Body of pancreas (tissue), 4 donors: ENCODE measurements around the gene EYA2. TPM values are rescaled to one million over a fixed set of nuclear protein-coding genes. Genes with fewer than 3 reads are reported as not detected.

ENCODE experiments used
- ATAC-seq: fragments of 150-250 bp; one replicate; pipeline ENCODE4 v1.9.1; 2016
- DNase-seq, 4 donors: peaks; one replicate each; pipeline ENCODE4 v3.0.0-alpha.2; 2019
- H3K27ac ChIP-seq, 4 donors: fragments of 200-600 bp; sonication (generic); 1 replicate in 3 of 4; 2 replicates in 1 of 4; pipeline versions ENCODE4 v1.5.1 to v1.6.1; 2016 to 2019; ENCODE audit warnings: mild to moderate bottlenecking in 1 of 4, mixed read lengths in 1 of 4, moderate library complexity in 1 of 4
- H3K27me3 ChIP-seq, 2 donors: fragments of 200-600 bp; sonication (generic); one replicate each; pipeline ENCODE4 v1.6.0; 2016; ENCODE audit warnings: mild to moderate bottlenecking in 1 of 2
- H3K36me3 ChIP-seq, 2 donors: fragments of 200-600 bp; sonication (generic); replicated peaks in 1 of 2; 2 replicates each; pipeline ENCODE4 v1.5.1; 2016; ENCODE audit warnings: low read depth in 2 of 2; ENCODE audit not compliant: insufficient read depth in 1 of 2
- H3K4me1 ChIP-seq: fragments of 200-600 bp; sonication (generic); one replicate; pipeline ENCODE4 v1.6.0; 2016
- H3K4me3 ChIP-seq, 2 donors: fragments of 200-600 bp; sonication (generic); 1 replicate in 1 of 2; 2 replicates in 1 of 2; pipeline ENCODE4 v1.5.1; 2016 to 2019
- H3K9me3 ChIP-seq, 3 donors: fragments of 200-600 bp; sonication (generic); 1 replicate in 2 of 3; 2 replicates in 1 of 3; pipeline ENCODE4 v1.5.1; 2016
- POLR2A ChIP-seq, 3 donors: fragments of 450-650 bp; IDR thresholded peaks; one replicate each; pipeline ENCODE4 v1.6.1; 2016; ENCODE audit warnings: antibody characterized with exemption in 3 of 3, mild to moderate bottlenecking in 2 of 3
- WGBS, 2 donors: methylation state at CpG; one replicate each; pipeline ENCODE4 v1.1.5; 2017; 5-methylcytosine and 5-hydroxymethylcytosine counted together
- intact Hi-C: fragments of 100-400 bp; cut with DNase I; formaldehyde crosslinking; loops from one replicate; pipeline ENCODE4 v1.15.1; 2023
- total RNA-seq, 2 donors: library from RNA; depleted of rRNA; stranded (reverse); fragments of >200 nt; gene quantifications; one replicate each; pipeline ENCODE4 v1.1.0, GENCODE V29; 2016
- TF ChIP-seq, protein P1 (sequence below), 7 experiments: fragments of 450-650 bp in 4 of 7; fragments of 200-600 bp in 3 of 7; sonication (generic) in 3 of 7; IDR thresholded peaks; one replicate each; pipeline ENCODE4 v1.5.1; 2016 to 2019; ENCODE audit warnings: antibody characterized with exemption in 7 of 7

EYA2 gene
- total RNA-seq, 2 donors from 2014 or later = 0.52 to 3.6 TPM

DNA sequence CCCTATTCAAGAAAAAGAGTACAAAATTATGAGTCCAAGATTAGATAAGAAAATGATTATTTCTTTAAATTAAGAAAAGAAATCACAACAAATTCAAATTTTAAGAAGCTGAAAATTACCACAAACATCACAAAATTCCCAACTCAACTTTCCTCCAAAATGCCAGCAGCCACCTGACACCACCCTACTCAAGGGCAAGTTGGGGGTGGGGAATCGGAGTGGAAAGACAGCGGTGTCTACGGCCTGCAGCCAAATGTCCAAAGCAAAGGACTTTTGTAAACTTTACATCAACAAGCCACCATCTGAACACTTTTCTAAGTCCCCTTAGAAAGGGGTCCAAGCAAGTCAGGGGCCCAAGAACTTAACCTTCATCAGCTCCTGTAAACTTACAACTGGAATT lies 1.6 kb upstream of the EYA2 start:
- H3K9me3 ChIP-seq = peaks cover 0 to 4% (median 0%) of the 10 kb centered on the region in 3 donors
- no peaks in the 10 kb centered on the region for H3K4me1 ChIP-seq
- H3K36me3 ChIP-seq = no peaks in the 10 kb centered on the region
- DNase-seq = no peak
- no peak for TF ChIP-seq POLR2A (IDR thresholded peaks at IDR 0.05)
- TF ChIP-seq, protein P1, sequence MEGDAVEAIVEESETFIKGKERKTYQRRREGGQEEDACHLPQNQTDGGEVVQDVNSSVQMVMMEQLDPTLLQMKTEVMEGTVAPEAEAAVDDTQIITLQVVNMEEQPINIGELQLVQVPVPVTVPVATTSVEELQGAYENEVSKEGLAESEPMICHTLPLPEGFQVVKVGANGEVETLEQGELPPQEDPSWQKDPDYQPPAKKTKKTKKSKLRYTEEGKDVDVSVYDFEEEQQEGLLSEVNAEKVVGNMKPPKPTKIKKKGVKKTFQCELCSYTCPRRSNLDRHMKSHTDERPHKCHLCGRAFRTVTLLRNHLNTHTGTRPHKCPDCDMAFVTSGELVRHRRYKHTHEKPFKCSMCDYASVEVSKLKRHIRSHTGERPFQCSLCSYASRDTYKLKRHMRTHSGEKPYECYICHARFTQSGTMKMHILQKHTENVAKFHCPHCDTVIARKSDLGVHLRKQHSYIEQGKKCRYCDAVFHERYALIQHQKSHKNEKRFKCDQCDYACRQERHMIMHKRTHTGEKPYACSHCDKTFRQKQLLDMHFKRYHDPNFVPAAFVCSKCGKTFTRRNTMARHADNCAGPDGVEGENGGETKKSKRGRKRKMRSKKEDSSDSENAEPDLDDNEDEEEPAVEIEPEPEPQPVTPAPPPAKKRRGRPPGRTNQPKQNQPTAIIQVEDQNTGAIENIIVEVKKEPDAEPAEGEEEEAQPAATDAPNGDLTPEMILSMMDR (IDR thresholded peaks at IDR 0.05) = no peak
- no peaks in the 10 kb centered on the region for H3K27me3 ChIP-seq
- no peak overlapping the region for H3K4me3 ChIP-seq
- WGBS, 2 donors = 70 to 74% methylated on average over 3 of the region's 3 CpGs
- intact Hi-C loops = no loop called here
- no peak overlapping the region for H3K27ac ChIP-seq
- ATAC-seq = no peak

DNA sequence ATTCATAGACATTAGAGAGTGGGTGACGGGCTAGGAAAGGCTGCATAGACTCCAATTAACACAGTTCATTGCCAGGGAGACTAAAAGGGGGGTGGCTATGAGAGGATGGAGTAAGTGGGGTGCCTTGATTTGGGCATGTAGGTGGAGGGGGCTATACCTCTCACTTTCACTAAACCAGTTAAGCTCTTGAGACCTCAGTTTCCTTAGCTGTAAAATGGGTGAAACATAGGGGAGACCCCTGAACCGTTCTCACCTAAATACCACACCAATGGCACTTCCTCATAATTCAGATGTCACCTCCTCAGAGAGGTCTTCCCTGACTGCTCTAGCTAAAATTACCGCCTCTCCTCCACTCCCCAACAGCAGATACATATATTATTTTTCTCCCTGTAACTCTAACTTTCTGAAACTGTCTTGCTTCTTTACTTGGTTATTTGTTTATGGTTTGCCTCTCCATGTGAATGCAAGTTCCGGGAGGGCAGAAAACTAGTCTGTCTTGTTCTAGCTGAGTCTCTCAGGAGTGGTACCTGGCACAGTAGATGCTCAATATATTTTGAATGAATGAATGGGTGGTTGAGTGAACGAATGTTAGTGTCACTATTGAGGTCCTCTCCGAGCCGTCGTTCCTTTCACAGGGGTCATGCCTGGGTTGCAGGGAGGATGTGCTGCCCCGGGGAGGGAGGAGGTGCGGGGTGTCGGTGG lies 615 bp upstream of the EYA2 start:
- no peak for TF ChIP-seq POLR2A (IDR thresholded peaks at IDR 0.05)
- TF ChIP-seq, protein P1 (IDR thresholded peaks at IDR 0.05) = no peak
- ATAC-seq (no peak), DNase-seq (no peak)
- Histone ChIP-seq H3K4me1 (no peaks in the 10 kb centered on the region), H3K27ac (no peak overlapping the region), H3K4me3 (no peak overlapping the region), H3K36me3 (no peaks in the 10 kb centered on the region), H3K27me3 (no peaks in the 10 kb centered on the region), H3K9me3 (peaks cover 0 to 4% (median 0%) of the 10 kb centered on the region in 3 donors)
- intact Hi-C loops = no loop called here
- WGBS, 2 donors = 19 to 20% methylated on average over 9 to 11 of the region's 11 CpGs

DNA sequence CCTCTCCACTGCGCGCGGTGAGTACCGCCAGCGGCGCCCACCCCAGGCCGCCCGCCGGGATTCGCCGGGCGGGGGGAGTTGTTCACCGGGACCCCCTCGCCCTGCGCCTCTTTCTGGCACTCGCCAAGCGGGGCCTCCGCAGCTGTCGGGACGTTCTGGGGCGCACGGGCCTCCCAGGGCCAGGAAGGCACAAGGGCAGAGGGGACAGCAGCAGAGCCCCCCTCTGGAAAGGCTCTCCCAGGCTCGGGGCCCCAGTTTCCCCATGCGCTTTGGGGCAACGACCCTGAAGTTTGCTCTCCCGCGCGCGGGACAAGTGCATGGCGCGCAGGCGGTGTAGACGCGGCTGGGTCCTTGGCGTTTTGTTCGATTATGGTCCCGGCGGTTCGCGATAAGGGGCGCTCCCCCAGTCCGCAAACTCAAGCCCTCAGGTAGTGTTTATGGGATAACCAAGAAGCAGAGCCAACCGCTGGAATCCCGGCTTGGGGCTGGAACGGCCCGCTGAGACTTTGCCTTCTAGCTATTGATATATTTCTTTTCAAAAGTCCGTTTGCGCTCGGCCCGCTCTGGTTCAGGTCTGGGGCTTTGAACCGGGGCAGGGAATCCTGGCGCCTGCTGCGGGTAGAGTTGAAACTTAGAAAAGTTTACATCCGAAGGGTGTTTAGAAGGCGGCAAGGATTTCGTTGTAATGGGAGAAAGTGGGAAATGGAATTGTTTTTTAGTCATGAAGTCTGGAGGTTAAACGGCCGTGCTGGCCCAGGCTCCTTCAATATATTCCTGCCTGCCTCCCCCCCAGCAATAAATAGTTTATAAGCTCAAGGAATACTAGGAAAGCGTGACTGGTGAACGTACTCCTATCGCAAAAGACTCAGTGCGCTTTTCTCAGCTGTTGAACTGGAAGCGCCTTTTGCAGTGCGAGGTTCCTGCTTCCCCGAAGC lies 595 bp downstream of the EYA2 start:
- Histone ChIP-seq H3K27me3 (no peaks in the 10 kb centered on the region), H3K4me1 (no peaks in the 10 kb centered on the region), H3K27ac (peak overlapping the region in 1 of 4 donors; percentile 34), H3K9me3 (peaks cover 0 to 4% (median 0%) of the 10 kb centered on the region in 3 donors), H3K4me3 (peak overlapping the region in 1 of 2 donors; percentile 10), H3K36me3 (no peaks in the 10 kb centered on the region)
- TF ChIP-seq POLR2A (IDR thresholded peaks at IDR 0.05) = no peak
- TF ChIP-seq, protein P1 (IDR thresholded peaks at IDR 0.05) = no peak
- peak in 1 of 4 donors; percentile 7 for DNase-seq
- intact Hi-C loops = no loop called here
- ATAC-seq = no peak
- 1% methylated on average over 39 to 58 of the region's 65 CpGs for WGBS, 2 donors

DNA sequence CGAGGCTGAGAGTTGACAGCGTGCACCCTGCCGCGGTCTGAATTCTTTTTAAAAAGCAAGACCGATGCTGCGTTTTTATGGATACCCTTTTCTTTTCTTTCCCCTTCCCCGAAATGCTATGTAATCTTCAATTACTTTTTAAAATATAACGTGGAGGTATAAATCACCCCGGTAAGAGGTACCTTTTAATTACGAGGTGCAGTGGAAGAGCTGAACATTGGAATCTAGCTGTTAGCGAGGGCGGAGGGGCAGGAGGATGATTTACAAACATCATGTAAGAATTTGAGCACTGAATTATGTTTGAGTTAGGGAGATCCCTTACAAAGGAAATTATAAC lies 1.2 kb downstream of the EYA2 start:
- H3K9me3 ChIP-seq = no peaks in the 10 kb centered on the region
- WGBS, 2 donors = 3 to 4% methylated on average over 12 of the region's 12 CpGs
- ATAC-seq (no peak), DNase-seq (no peak)
- H3K36me3 ChIP-seq = no peaks in the 10 kb centered on the region
- H3K4me3 ChIP-seq = no peak overlapping the region
- H3K27me3 ChIP-seq = no peaks in the 10 kb centered on the region
- no peak for TF ChIP-seq POLR2A (IDR thresholded peaks at IDR 0.05)
- H3K27ac ChIP-seq = no peak overlapping the region
- intact Hi-C loops = no loop called here
- H3K4me1 ChIP-seq = no peaks in the 10 kb centered on the region

DNA sequence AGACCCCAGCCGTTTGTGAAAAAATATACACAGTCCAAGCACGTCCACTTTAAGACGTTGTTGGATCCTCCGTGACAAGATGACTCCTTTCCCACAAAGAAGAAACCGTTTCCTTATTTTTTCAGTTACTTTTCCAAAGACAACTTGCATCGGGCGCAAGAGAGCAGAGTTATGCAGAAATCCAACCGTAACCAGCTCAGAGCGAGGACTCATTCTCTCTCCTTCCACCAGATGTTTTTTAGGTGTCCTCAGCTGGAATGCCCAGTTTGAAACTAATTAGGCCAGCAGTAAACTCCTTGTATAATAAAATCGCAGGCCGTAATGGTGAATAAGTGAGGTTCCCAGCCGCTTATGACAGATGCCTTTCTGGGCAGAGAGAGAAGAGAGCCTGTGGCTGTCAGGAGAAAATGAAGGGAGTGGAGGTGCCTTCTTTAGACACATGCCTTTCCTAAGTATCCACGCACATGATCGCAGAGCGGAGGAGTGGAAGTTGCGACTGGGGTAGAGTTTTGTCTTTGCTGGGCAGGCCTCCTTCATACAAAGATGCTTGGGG lies 2.8 kb downstream of the EYA2 start:
- no peak overlapping the region for H3K4me3 ChIP-seq
- no peak overlapping the region for H3K27ac ChIP-seq
- 70 to 71% methylated on average over 16 of the region's 16 CpGs for WGBS, 2 donors
- TF ChIP-seq POLR2A (IDR thresholded peaks at IDR 0.05) = no peak
- intact Hi-C loops = no loop called here
- no peaks in the 10 kb centered on the region for H3K9me3 ChIP-seq
- no peaks in the 10 kb centered on the region for H3K4me1 ChIP-seq
- H3K27me3 ChIP-seq = no peaks in the 10 kb centered on the region
- DNase-seq (no peak), ATAC-seq (no peak)
- H3K36me3 ChIP-seq = no peaks in the 10 kb centered on the region
